ENCODE data around the gene GALK2. TPM values are rescaled to one million over a fixed set of nuclear protein-coding genes. Genes with fewer than 3 reads are reported as not detected.
"Not testable (repeated sequence)": the region's sequence is repeated elsewhere in the genome, so short reads cannot be mapped to it uniquely, and the experiment has no call there.

GALK2 gene
- total RNA-seq, 2 experiments from 2014 or later = 22.6 to 24.1 TPM

- Mint-ChIP-seq H3K27ac (no peak overlapping the region), H3K4me3 (no peak overlapping the region), H3K9me3 (no peaks in the 10 kb centered on the region), H3K36me3 (ENCODE audit: low read depth) (peaks cover 2% of the 10 kb centered on the region), H3K27me3 (ENCODE audit: low read depth) (no peaks in the 10 kb centered on the region), H3K4me1 (ENCODE audit: low read depth) (peaks cover 9% of the 10 kb centered on the region)
- no peak for DNase-seq
- CTCF ChIA-PET = no interaction called here
- intact Hi-C loops (cut with micrococcal nuclease) = no loop called here
Measured at GRCh38 chr15:49191892-49192291, 21.8 kb downstream of the GALK2 start.

DNA sequence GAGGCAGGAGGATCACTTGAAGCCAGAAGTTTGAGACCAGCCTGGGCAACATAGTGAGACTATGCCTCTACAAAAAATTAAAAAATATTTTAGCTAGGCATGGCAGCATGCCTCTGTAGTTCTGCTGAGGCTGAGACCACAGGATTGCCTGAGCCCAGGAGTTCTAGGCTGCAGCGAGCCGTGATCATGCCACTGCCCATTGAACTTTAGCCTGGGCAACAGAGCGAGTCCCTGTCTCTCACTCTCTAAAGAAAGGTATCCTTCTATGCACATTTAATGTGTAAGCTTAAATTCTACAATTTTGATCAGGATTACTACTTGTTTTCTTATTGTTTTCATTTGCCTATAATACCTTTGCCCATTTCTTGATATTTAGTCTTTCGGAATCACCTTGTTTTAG, 26.8 kb downstream of the GALK2 start:
- no peaks in the 10 kb centered on the region for H3K27me3 Mint-ChIP-seq (ENCODE audit: low read depth)
- H3K36me3 Mint-ChIP-seq (ENCODE audit: low read depth) = peaks cover 9% of the 10 kb centered on the region
- H3K4me3 Mint-ChIP-seq = no peak overlapping the region
- H3K27ac Mint-ChIP-seq = no peak overlapping the region
- intact Hi-C loops (cut with micrococcal nuclease) = no loop called here
- CTCF ChIA-PET = no interaction called here
- H3K4me1 Mint-ChIP-seq (ENCODE audit: low read depth) = peaks cover 5% of the 10 kb centered on the region
- no peaks in the 10 kb centered on the region for H3K9me3 Mint-ChIP-seq
- no peak for DNase-seq

GRCh38 chr15:49199666-49200065, 29.6 kb downstream of the GALK2 start:
- Mint-ChIP-seq H3K4me1 (ENCODE audit: low read depth) (peaks cover 3% of the 10 kb centered on the region), H3K4me3 (no peak overlapping the region), H3K9me3 (peaks cover 1% of the 10 kb centered on the region), H3K36me3 (ENCODE audit: low read depth) (peaks cover 34% of the 10 kb centered on the region), H3K27ac (no peak overlapping the region), H3K27me3 (ENCODE audit: low read depth) (no peaks in the 10 kb centered on the region)
- intact Hi-C loops (cut with micrococcal nuclease) = no loop called here
- DNase-seq = no peak
- CTCF ChIA-PET = no interaction called here

GRCh38 chr15:49200347-49200746, 30.3 kb downstream of the GALK2 start:
- Mint-ChIP-seq H3K4me3 (no peak overlapping the region), H3K27me3 (ENCODE audit: low read depth) (no peaks in the 10 kb centered on the region), H3K27ac (no peak overlapping the region), H3K9me3 (peaks cover 8% of the 10 kb centered on the region), H3K4me1 (ENCODE audit: low read depth) (peaks cover 3% of the 10 kb centered on the region), H3K36me3 (ENCODE audit: low read depth) (peaks cover 40% of the 10 kb centered on the region)
- no peak for DNase-seq
- CTCF ChIA-PET = no interaction called here
- intact Hi-C loops (cut with micrococcal nuclease) = no loop called here

DNA sequence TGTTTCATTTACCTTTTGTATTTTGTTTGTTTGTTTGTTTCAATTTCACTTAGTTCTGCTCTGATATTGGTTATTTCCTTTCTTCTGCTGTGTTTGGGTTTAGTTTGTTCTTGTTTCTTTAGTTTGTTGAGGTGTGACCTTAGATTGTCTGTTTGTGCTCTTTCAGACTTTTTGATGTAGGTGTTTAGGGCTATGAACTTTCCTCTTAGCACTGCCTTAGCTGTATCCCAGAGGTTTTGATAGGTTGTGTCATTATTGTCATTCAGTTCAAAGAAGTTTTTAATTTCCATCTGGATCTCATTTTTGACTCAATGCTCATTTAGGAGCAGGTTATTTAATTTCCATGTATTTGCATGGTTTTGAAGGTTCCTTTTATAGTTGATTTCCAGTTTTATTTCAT, 38.1 kb downstream of the GALK2 start:
- Mint-ChIP-seq H3K36me3 (ENCODE audit: low read depth) (peaks cover 78% of the 10 kb centered on the region), H3K9me3 (peaks cover 51% of the 10 kb centered on the region)
- intact Hi-C loops (cut with micrococcal nuclease); H3K27me3 Mint-ChIP-seq (ENCODE audit: low read depth); H3K27ac Mint-ChIP-seq; CTCF ChIA-PET; H3K4me1 Mint-ChIP-seq (ENCODE audit: low read depth); H3K4me3 Mint-ChIP-seq; DNase-seq: not testable (repeated sequence)

GRCh38 chr15:49212897-49213296, 42.9 kb downstream of the GALK2 start:
- intact Hi-C loops (cut with micrococcal nuclease) = no loop called here
- Mint-ChIP-seq H3K4me1 (ENCODE audit: low read depth) (peaks cover 10% of the 10 kb centered on the region), H3K36me3 (ENCODE audit: low read depth) (peaks cover 41% of the 10 kb centered on the region)

DNA sequence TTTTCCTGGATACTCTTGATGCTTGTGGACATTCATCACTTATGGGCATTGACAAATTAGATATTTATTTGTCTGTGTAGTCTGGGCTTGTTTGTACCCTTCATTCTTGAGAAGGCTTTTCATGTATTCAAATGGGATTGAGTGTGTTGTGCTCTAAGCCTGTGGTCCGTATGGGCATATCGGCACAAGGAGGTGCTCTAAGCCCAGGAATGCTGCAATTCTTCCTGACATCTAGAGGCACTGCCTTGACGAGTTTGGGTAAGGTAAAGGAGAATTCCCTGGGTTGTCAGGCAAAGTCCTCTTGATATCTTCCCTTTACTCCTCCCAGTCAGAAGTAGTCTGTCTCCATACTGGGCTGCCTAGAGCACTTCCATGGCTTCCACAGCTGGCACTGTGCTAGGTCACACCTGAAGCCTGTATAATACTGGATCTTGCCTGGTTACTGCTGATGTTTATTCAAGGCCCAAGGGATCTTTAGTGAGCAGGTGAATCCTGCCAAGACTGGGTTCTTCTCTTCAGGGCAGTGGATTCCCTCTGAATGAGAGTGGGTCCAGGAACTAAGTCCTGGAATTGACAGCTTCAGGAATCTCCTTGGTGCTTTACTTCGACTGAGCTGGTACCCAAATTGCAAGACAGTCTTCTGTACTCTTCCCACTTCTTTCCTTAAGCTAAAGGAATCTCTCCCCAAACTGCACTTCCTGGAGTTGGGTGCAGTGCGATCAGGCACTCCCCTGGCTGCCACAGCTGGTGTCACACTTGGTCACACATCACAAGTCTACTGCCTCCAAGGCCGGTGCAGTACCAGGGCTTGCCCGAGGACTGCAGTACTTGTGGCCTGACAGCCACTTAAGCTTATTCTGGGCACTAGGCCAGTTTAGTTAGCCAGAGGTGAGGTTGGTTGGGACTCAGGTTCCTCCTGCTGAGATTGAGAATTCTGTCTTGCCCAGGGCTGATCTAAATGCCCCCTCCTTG, 46.0 kb downstream of the GALK2 start:
- Mint-ChIP-seq H3K4me1 (ENCODE audit: low read depth) (peaks cover 10% of the 10 kb centered on the region), H3K27me3 (ENCODE audit: low read depth) (no peaks in the 10 kb centered on the region), H3K36me3 (ENCODE audit: low read depth) (peaks cover 41% of the 10 kb centered on the region), H3K4me3 (no peak overlapping the region), H3K9me3 (peaks cover 8% of the 10 kb centered on the region), H3K27ac (no peak overlapping the region)
- no peak for DNase-seq
- CTCF ChIA-PET = interaction anchor here (1.5 kb wide), 1 partner anchor 21 kb away, joined by 3 read pairs; no protein-coding TSS in a partner anchor
- intact Hi-C loops (cut with micrococcal nuclease) = no loop called here

More at GRCh38 chr15:49212897-49213296, 42.9 kb downstream of the GALK2 start:
- CTCF ChIA-PET = interaction anchor here (0.6 kb wide), 1 partner anchor 587 kb away, joined by 8 read pairs; no protein-coding TSS in a partner anchor
- Mint-ChIP-seq H3K27ac (no peak overlapping the region), H3K9me3 (peaks cover 30% of the 10 kb centered on the region), H3K27me3 (ENCODE audit: low read depth) (no peaks in the 10 kb centered on the region), H3K4me3 (no peak overlapping the region)
- no peak for DNase-seq

DNA sequence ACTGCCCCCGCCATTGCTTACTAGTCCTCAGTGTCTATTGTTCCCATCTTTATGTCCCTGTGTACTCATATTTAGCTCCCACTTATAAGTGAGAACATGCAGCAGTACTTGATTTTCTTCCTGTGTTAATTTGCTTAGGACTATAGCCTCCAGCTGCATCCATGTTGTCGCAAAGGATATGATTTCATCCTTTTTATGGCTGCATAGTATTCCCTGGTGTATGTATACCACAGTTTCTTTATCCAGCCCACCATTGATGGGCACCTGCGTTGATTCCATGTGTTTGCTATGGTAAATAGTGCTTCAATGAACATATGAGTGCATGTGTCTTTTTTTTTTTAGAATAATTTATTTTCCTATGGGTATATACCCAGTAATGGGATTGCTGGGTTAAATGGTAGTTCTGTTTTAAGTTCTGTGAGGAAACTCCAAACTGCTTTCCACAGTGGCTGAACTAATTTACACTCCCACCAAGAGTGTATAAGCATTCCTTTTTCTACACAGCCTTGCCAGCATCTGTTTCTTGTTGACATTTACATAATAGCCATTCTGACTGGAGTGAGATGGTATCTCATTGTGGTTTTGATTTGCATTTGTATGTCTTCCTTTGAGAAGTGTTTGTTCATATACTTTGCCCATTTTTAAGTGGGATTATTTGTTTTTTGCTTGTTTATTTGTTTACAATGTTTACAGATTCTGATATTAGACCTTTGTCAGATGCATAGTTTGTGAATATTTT, 53.7 kb downstream of the GALK2 start:
- Mint-ChIP-seq H3K9me3 (peaks cover 19% of the 10 kb centered on the region), H3K27ac (no peak overlapping the region), H3K36me3 (ENCODE audit: low read depth) (peaks cover 57% of the 10 kb centered on the region), H3K4me3 (no peak overlapping the region), H3K4me1 (ENCODE audit: low read depth) (peaks cover 3% of the 10 kb centered on the region), H3K27me3 (ENCODE audit: low read depth) (no peaks in the 10 kb centered on the region)
- DNase-seq = no peak
- intact Hi-C loops (cut with micrococcal nuclease) = no loop called here
- CTCF ChIA-PET = no interaction called here

DNA sequence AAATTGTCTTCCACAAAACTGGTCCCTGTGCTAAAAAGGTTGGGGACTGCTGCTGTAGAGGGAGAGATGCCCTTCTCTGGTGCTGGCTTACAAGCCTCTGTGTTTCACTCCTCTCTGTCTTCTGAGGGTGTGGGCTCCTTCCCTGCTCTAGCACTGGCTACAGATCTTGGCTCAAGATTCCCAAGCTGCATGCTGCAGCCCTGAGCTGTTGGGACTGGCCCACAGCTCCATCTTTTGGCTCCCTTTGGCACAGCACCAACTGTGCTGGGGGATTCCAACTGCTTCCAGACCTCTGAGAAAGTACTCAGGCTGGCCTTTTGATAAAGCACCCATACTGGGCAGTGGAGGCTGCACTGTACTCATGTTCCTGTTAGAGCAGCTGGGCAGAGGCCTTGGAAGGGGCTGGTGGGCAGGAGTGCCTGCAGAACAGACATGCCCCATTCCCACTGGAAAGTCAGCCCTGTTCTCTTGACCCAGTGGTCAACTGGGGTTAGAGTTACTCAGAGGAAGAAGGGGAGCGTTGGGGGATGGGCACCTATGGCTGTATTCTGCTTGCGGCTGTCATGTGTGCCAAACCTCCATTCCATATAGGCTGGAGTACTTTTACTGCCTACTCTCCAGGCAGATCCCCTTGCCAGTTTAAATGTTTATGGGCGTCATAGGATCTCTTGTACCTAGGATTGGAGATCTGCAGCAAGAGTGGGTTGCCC, 55.7 kb downstream of the GALK2 start:
- intact Hi-C loops (cut with micrococcal nuclease) = no loop called here
- H3K36me3 Mint-ChIP-seq (ENCODE audit: low read depth) = peaks cover 53% of the 10 kb centered on the region
- CTCF ChIA-PET = no interaction called here
- peaks cover 3% of the 10 kb centered on the region for H3K4me1 Mint-ChIP-seq (ENCODE audit: low read depth)
- DNase-seq = no peak
- H3K9me3 Mint-ChIP-seq = peaks cover 17% of the 10 kb centered on the region
- H3K4me3 Mint-ChIP-seq = no peak overlapping the region
- no peaks in the 10 kb centered on the region for H3K27me3 Mint-ChIP-seq (ENCODE audit: low read depth)
- no peak overlapping the region for H3K27ac Mint-ChIP-seq

- DNase-seq = no peak
- Mint-ChIP-seq H3K4me1 (ENCODE audit: low read depth) (peaks cover 3% of the 10 kb centered on the region), H3K36me3 (ENCODE audit: low read depth) (peaks cover 57% of the 10 kb centered on the region), H3K27me3 (ENCODE audit: low read depth) (no peaks in the 10 kb centered on the region), H3K9me3 (peaks cover 15% of the 10 kb centered on the region), H3K4me3 (no peak overlapping the region), H3K27ac (no peak overlapping the region)
- CTCF ChIA-PET = no interaction called here
- intact Hi-C loops (cut with micrococcal nuclease) = no loop called here
Measured at GRCh38 chr15:49227602-49228001, 57.6 kb downstream of the GALK2 start.

DNA sequence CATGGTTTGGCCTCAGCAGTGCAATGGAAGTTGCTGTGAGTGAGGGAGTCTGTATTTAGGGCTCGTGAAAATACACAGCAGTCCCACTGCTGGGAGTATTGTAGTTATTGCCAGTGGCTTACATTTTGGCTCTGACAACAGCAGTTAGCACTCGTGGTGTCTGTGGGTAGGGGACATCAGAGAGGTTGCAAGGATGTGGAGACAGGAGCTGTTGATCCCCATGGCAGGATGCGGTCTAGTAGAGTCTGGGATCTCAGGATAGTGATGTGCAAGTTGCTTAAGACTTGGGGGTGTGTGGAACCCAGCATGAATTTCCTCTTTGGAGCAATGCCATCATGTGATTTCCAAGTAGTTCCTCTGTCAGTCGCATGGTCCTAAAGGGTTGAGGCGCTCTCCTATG, 59.9 kb downstream of the GALK2 start:
- H3K27ac Mint-ChIP-seq = no peak overlapping the region
- intact Hi-C loops (cut with micrococcal nuclease) = no loop called here
- no peaks in the 10 kb centered on the region for H3K27me3 Mint-ChIP-seq (ENCODE audit: low read depth)
- H3K4me3 Mint-ChIP-seq = no peak overlapping the region
- peaks cover 8% of the 10 kb centered on the region for H3K9me3 Mint-ChIP-seq
- CTCF ChIA-PET = interaction anchor here (0.5 kb wide), 1 partner anchor 32 kb away, joined by 4 read pairs; no protein-coding TSS in a partner anchor
- H3K4me1 Mint-ChIP-seq (ENCODE audit: low read depth) = peaks cover 3% of the 10 kb centered on the region
- H3K36me3 Mint-ChIP-seq (ENCODE audit: low read depth) = peaks cover 64% of the 10 kb centered on the region
- no peak for DNase-seq

GRCh38 chr15:49232236-49232806, 62.3 kb downstream of the GALK2 start:
- DNase-seq = no peak
- peaks cover 8% of the 10 kb centered on the region for H3K9me3 Mint-ChIP-seq
- intact Hi-C loops (cut with micrococcal nuclease) = no loop called here
- no peak overlapping the region for H3K27ac Mint-ChIP-seq
- CTCF ChIA-PET = interaction anchor here (0.6 to 1.0 kb wide), 2 partner anchors 190 to 651 kb away, joined by 3 read pairs; no protein-coding TSS in a partner anchor
- H3K4me1 Mint-ChIP-seq (ENCODE audit: low read depth) = peaks cover 3% of the 10 kb centered on the region
- no peaks in the 10 kb centered on the region for H3K27me3 Mint-ChIP-seq (ENCODE audit: low read depth)
- H3K4me3 Mint-ChIP-seq = no peak overlapping the region
- peaks cover 46% of the 10 kb centered on the region for H3K36me3 Mint-ChIP-seq (ENCODE audit: low read depth)
